CD4-positive, alpha-beta memory T cell (primary cell): ENCODE results near the gene TBCD. TPM values are rescaled to one million over a fixed set of nuclear protein-coding genes. Genes with fewer than 3 reads are reported as not detected.

Experiments
- CTCF ChIA-PET: fragments of 350-600 bp; sonication (Branson Sonifier 250); formaldehyde crosslinking; loops from one replicate; lab custom pipeline; 2021; ENCODE audit warnings: inconsistent platforms; ENCODE audit not compliant: partially characterized antibody; lab: Charles Lee
- POLR2A ChIA-PET: fragments of 350-600 bp; sonication (Branson Sonifier 250); formaldehyde crosslinking; loops from one replicate; lab custom pipeline; 2021; ENCODE audit not compliant: partially characterized antibody; lab: Charles Lee
- DNase-seq, 5 donors: peaks; one replicate each; pipeline versions ENCODE4 v3.0.0 to v3.0.0-alpha.2; 2020 to 2022; ENCODE audit warnings: mixed read lengths in 1 of 5
- H3K27ac ChIP-seq: one replicate; pipeline ENCODE4 v1.7.0; 2013; ENCODE audit warnings: low read depth, low read length
- H3K27me3 ChIP-seq: 2 replicates; pipeline ENCODE4 v1.7.0; 2013; ENCODE audit warnings: mild to moderate bottlenecking, low read length, moderate library complexity; ENCODE audit not compliant: insufficient read depth
- H3K36me3 ChIP-seq: 2 replicates; pipeline ENCODE4 v1.7.0; 2013; ENCODE audit warnings: mild to moderate bottlenecking, low read length, moderate library complexity; ENCODE audit not compliant: insufficient read depth
- H3K4me1 ChIP-seq: 2 replicates; pipeline ENCODE4 v1.7.0; 2013; ENCODE audit warnings: mild to moderate bottlenecking, low read length, moderate library complexity; ENCODE audit not compliant: insufficient read depth
- H3K4me3 ChIP-seq, 2 donors: one replicate each; pipeline ENCODE4 v1.7.0; 2013; ENCODE audit warnings: low read length in 2 of 2, mild to moderate bottlenecking in 1 of 2
- H3K9me3 ChIP-seq, 2 donors: one replicate each; pipeline ENCODE4 v1.7.0; 2013; ENCODE audit warnings: low read length in 2 of 2, control low read depth in 1 of 2; ENCODE audit not compliant: control insufficient read depth in 1 of 2
- H3K27ac Mint-ChIP-seq, 7 donors: one replicate each; pipeline ENCODE4 v1.8.0; 2020 to 2021; ENCODE audit warnings: mixed read lengths in 7 of 7, mild to moderate bottlenecking in 6 of 7, inconsistent platforms in 3 of 7, moderate library complexity in 3 of 7
- H3K27me3 Mint-ChIP-seq, 2 donors: one replicate each; pipeline ENCODE4 v1.8.0; 2020 to 2021; ENCODE audit warnings: mixed read lengths in 2 of 2
- H3K36me3 Mint-ChIP-seq, 2 donors: one replicate each; pipeline ENCODE4 v1.8.0; 2020 to 2021; ENCODE audit warnings: mixed read lengths in 2 of 2, inconsistent platforms in 1 of 2, mild to moderate bottlenecking in 1 of 2
- H3K4me1 Mint-ChIP-seq, 4 donors: one replicate each; pipeline ENCODE4 v1.8.0; 2020 to 2021; ENCODE audit warnings: mixed read lengths in 4 of 4, mild to moderate bottlenecking in 1 of 4
- H3K4me3 Mint-ChIP-seq, 8 donors: one replicate each; pipeline ENCODE4 v1.8.0; 2020 to 2021; ENCODE audit warnings: mixed read lengths in 8 of 8, mild to moderate bottlenecking in 7 of 8, moderate library complexity in 6 of 8, inconsistent platforms in 3 of 8
- H3K9me3 Mint-ChIP-seq, 8 donors: one replicate each; pipeline ENCODE4 v1.8.0; 2020 to 2021; ENCODE audit warnings: mixed read lengths in 8 of 8, mild to moderate bottlenecking in 5 of 8, inconsistent platforms in 3 of 8, moderate library complexity in 1 of 8
- intact Hi-C: fragments of 100-400 bp; cut with micrococcal nuclease; formaldehyde crosslinking; loops from one replicate; pipeline ENCODE4 v1.15.1; 2023
- polyA plus RNA-seq, 2 donors: library from polyadenylated mRNA; unstranded; fragments of 300-500 nt; fragmentation: Illumina TruSeq; gene quantifications; one replicate each; pipeline ENCODE4 v1.2.3, GENCODE V29; 2021
- total RNA-seq, 2 experiments: library from RNA; stranded (reverse); gene quantifications; one replicate each; pipeline ENCODE4 v1.2.3, GENCODE V29; 2021

Gene TBCD
- total and polyA plus RNA-seq, 4 experiments from 2014 or later, result 102 to 263 (median 192) TPM

- Histone ChIP-seq H3K36me3 (no peaks in the 10 kb centered on the region), H3K27ac (no peak overlapping the region), H3K4me3 (no peak overlapping the region), H3K27me3 (no peaks in the 10 kb centered on the region), H3K4me1 (no peaks in the 10 kb centered on the region), H3K9me3 (no peaks in the 10 kb centered on the region)
- H3K4me1 Mint-ChIP-seq, result peaks cover 0 to 7% (median under 1%) of the 10 kb centered on the region in 4 donors
- H3K27ac Mint-ChIP-seq, result no peak overlapping the region
- H3K36me3 Mint-ChIP-seq, result no peaks in the 10 kb centered on the region
- H3K4me3 Mint-ChIP-seq, result no peak overlapping the region
- intact Hi-C loops, result no loop called here
- ChIA-PET CTCF (no interaction called here), POLR2A (no interaction called here)
- H3K9me3 Mint-ChIP-seq, result no peaks in the 10 kb centered on the region
- DNase-seq, result no peak
- H3K27me3 Mint-ChIP-seq, result peaks cover 0 to 1% of the 10 kb centered on the region in 2 donors
Observed at GRCh38 chr17:82709024-82709675, 42.7 kb upstream of the TBCD start.

- no peak overlapping the region for H3K4me3 Mint-ChIP-seq
- peaks cover 0 to 7% (median under 1%) of the 10 kb centered on the region in 4 donors for H3K4me1 Mint-ChIP-seq
- H3K27ac Mint-ChIP-seq, result no peak overlapping the region
- no peaks in the 10 kb centered on the region for H3K4me1 ChIP-seq
- no peak for DNase-seq
- no peaks in the 10 kb centered on the region for H3K9me3 Mint-ChIP-seq
- ChIA-PET POLR2A (no interaction called here), CTCF (no interaction called here)
- H3K27ac ChIP-seq, result no peak overlapping the region
- H3K36me3 ChIP-seq, result no peaks in the 10 kb centered on the region
- H3K27me3 ChIP-seq, result no peaks in the 10 kb centered on the region
- intact Hi-C loops, result no loop called here
- H3K27me3 Mint-ChIP-seq, result peaks cover 0 to 1% of the 10 kb centered on the region in 2 donors
- H3K4me3 ChIP-seq, result no peak overlapping the region
- H3K9me3 ChIP-seq, result no peaks in the 10 kb centered on the region
- H3K36me3 Mint-ChIP-seq, result no peaks in the 10 kb centered on the region
Observed at GRCh38 chr17:82709676-82710498, 42.0 kb upstream of the TBCD start.

GRCh38 chr17:82710499-82711232 is 41.2 kb upstream of the TBCD start:
- ChIA-PET CTCF (no interaction called here), POLR2A (no interaction called here)
- Mint-ChIP-seq H3K4me3 (no peak overlapping the region), H3K27me3 (peaks cover 0 to 1% of the 10 kb centered on the region in 2 donors), H3K36me3 (no peaks in the 10 kb centered on the region), H3K4me1 (peaks cover 0 to 8% (median 2%) of the 10 kb centered on the region in 4 donors), H3K27ac (peak overlapping the region in 1 of 7 donors; percentile 16), H3K9me3 (no peaks in the 10 kb centered on the region)
- no peak overlapping the region for H3K4me3 ChIP-seq
- intact Hi-C loops, result no loop called here
- no peaks in the 10 kb centered on the region for H3K27me3 ChIP-seq
- H3K36me3 ChIP-seq, result no peaks in the 10 kb centered on the region
- no peak overlapping the region for H3K27ac ChIP-seq
- peaks cover 2% of the 10 kb centered on the region for H3K4me1 ChIP-seq
- DNase-seq, result no peak
- H3K9me3 ChIP-seq, result no peaks in the 10 kb centered on the region

GRCh38 chr17:82713071-82713723 is 38.7 kb upstream of the TBCD start:
- H3K9me3 ChIP-seq, result no peaks in the 10 kb centered on the region
- H3K27me3 ChIP-seq, result no peaks in the 10 kb centered on the region
- peak overlapping the region in 4 of 8 donors; percentile 15 to 62 (median 37) for H3K4me3 Mint-ChIP-seq
- DNase-seq, result no peak
- intact Hi-C loops, result no loop called here
- H3K36me3 Mint-ChIP-seq, result peaks cover 7 to 9% of the 10 kb centered on the region in 2 donors
- H3K4me3 ChIP-seq, result no peak overlapping the region
- peak overlapping the region in 2 of 7 donors; percentile 48 to 73 for H3K27ac Mint-ChIP-seq
- H3K36me3 ChIP-seq, result no peaks in the 10 kb centered on the region
- POLR2A ChIA-PET, result no interaction called here
- peaks cover 8 to 32% (median 17%) of the 10 kb centered on the region in 4 donors for H3K4me1 Mint-ChIP-seq
- CTCF ChIA-PET, result no interaction called here
- no peak overlapping the region for H3K27ac ChIP-seq
- peaks cover 19% of the 10 kb centered on the region for H3K4me1 ChIP-seq
- H3K9me3 Mint-ChIP-seq, result no peaks in the 10 kb centered on the region
- peaks cover 0 to 1% of the 10 kb centered on the region in 2 donors for H3K27me3 Mint-ChIP-seq

GRCh38 chr17:82716203-82717010 is 35.5 kb upstream of the TBCD start, which contains the start of gene FN3KRP:
Gene FN3KRP (plus strand): TSS chr17:82716706. CDS start chr17:82716756, 50 bp downstream.
- peak within 1 kb of the TSS; percentile 44 to 74 for H3K4me3 ChIP-seq
- ChIA-PET POLR2A (interaction anchor here (0.7 to 1.6 kb wide), 5 partner anchors 17 to 148 kb away, joined by 3 to 5 read pairs (median 4); partner anchors contain the start of gene RAB40B), CTCF (no interaction called here)
- H3K4me1 ChIP-seq, result peaks cover 22% of the 10 kb centered on the region
- intact Hi-C loops, result loop anchor here (1.0 kb wide), 2 partner anchors 18 to 36 kb away; partner anchors contain the start of genes RAB40B and TBCD
- H3K27me3 ChIP-seq, result no peaks in the 10 kb centered on the region
- H3K36me3 ChIP-seq, result peaks cover 10% of the 10 kb centered on the region
- Mint-ChIP-seq H3K27ac (peak within 1 kb of the TSS; percentile 83 to 98 (median 95)), H3K36me3 (peaks cover 10 to 23% of the 10 kb centered on the region in 2 donors), H3K27me3 (peaks cover 0 to 1% of the 10 kb centered on the region in 2 donors), H3K4me3 (peak within 1 kb of the TSS; percentile 92 to 98 (median 96)), H3K9me3 (no peaks in the 10 kb centered on the region), H3K4me1 (peaks cover 11 to 33% (median 22%) of the 10 kb centered on the region in 4 donors)
- DNase-seq, result peak; percentile 84 to 89 (median 87)
- no peaks in the 10 kb centered on the region for H3K9me3 ChIP-seq
- H3K27ac ChIP-seq, result peak within 1 kb of the TSS; percentile 66

- Histone ChIP-seq H3K27ac (no peak overlapping the region), H3K4me3 (no peak overlapping the region), H3K4me1 (peaks cover 22% of the 10 kb centered on the region), H3K27me3 (no peaks in the 10 kb centered on the region), H3K36me3 (peaks cover 26% of the 10 kb centered on the region), H3K9me3 (no peaks in the 10 kb centered on the region)
- H3K4me3 Mint-ChIP-seq, result peak overlapping the region in 2 of 8 donors; percentile 26 to 39
- peak overlapping the region in 1 of 7 donors; percentile 80 for H3K27ac Mint-ChIP-seq
- ChIA-PET POLR2A (no interaction called here), CTCF (no interaction called here)
- H3K36me3 Mint-ChIP-seq, result peaks cover 24 to 37% of the 10 kb centered on the region in 2 donors
- no peaks in the 10 kb centered on the region for H3K9me3 Mint-ChIP-seq
- intact Hi-C loops, result no loop called here
- H3K27me3 Mint-ChIP-seq, result no peaks in the 10 kb centered on the region
- peaks cover 14 to 27% (median 21%) of the 10 kb centered on the region in 4 donors for H3K4me1 Mint-ChIP-seq
- DNase-seq, result no peak
Observed at GRCh38 chr17:82718986-82719685, 32.7 kb upstream of the TBCD start.
